SK-N-SH (cell line): ENCODE data around the gene MRPS34. TPM values are rescaled to one million over a fixed set of nuclear protein-coding genes. Genes with fewer than 3 reads are reported as not detected.

Source experiments
- CTCF ChIA-PET: fragments of 300-600, 350-600 bp; formaldehyde crosslinking; extraction: SDS; loops from one replicate; lab custom pipeline; 2021; lab: Yijun Ruan, JAX
- POLR2A ChIA-PET: fragments of 350-600 bp; sonication (Branson Sonifier 250); formaldehyde crosslinking; extraction: SDS; loops from one replicate; lab custom pipeline; 2020; ENCODE audit warnings: antibody characterized with exemption, inconsistent platforms; lab: Yijun Ruan, JAX
- DNase-seq: peaks from one replicate; pipeline ENCODE4 v3.0.0; 2012
- H2AFZ ChIP-seq: fragments of 200-600 bp; sonication (generic); 2 replicates; pipeline ENCODE4 v1.8.1; 2016; ENCODE audit warnings: antibody characterized with exemption, mild to moderate bottlenecking, low read depth
- H3F3A ChIP-seq: fragments of 200-600 bp; sonication (generic); replicated peaks from 2 replicates; pipeline ENCODE3; 2016; ENCODE audit warnings: antibody characterized with exemption, mild to moderate bottlenecking; ENCODE audit not compliant: insufficient read depth
- H3K27ac ChIP-seq, 2 experiments: fragments of 200-500 bp in 1 of 2; fragments of 200-600 bp in 1 of 2; sonication (Bioruptor generic) in 1 of 2; sonication (generic), shearing (Covaris generic) in 1 of 2; 2 replicates each; pipeline versions ENCODE4 v1.5.1 to v1.6.1; 2014 to 2016; ENCODE audit warnings: low read depth in 2 of 2, inconsistent platforms in 1 of 2, low read length in 1 of 2, mild to moderate bottlenecking in 1 of 2, mixed read lengths in 1 of 2
- H3K27me3 ChIP-seq: fragments of 200-600 bp; sonication (generic), shearing (Covaris generic); 2 replicates; pipeline ENCODE4 v1.6.1; 2016; ENCODE audit warnings: mixed run types; ENCODE audit not compliant: insufficient read depth
- H3K36me3 ChIP-seq, 2 experiments: fragments of 200-500 bp in 1 of 2; fragments of 200-600 bp in 1 of 2; sonication (Bioruptor generic) in 1 of 2; sonication (generic) in 1 of 2; replicated peaks in 1 of 2; 2 replicates each; pipeline versions ENCODE3 to v1.5.1; 2014 to 2016; ENCODE audit warnings: low read length in 1 of 2, mild to moderate bottlenecking in 1 of 2; ENCODE audit not compliant: insufficient read depth in 2 of 2, control insufficient read depth in 1 of 2
- H3K4me1 ChIP-seq, 2 experiments: fragments of 200-500 bp in 1 of 2; fragments of 200-600 bp in 1 of 2; sonication (Bioruptor generic) in 1 of 2; sonication (generic), shearing (Covaris generic) in 1 of 2; 2 replicates each; pipeline versions ENCODE4 v1.5.1 to v1.6.1; 2014 to 2016; ENCODE audit warnings: low read depth in 1 of 2, low read length in 1 of 2, mixed run types in 1 of 2; ENCODE audit not compliant: insufficient read depth in 2 of 2, control insufficient read depth in 1 of 2
- H3K4me2 ChIP-seq: fragments of 200-600 bp; sonication (generic), shearing (Covaris generic); 2 replicates; pipeline ENCODE4 v1.6.1; 2017; ENCODE audit warnings: mixed run types
- H3K4me3 ChIP-seq, 2 experiments: fragments of 200-500 bp in 1 of 2; fragments of 200-600 bp in 1 of 2; sonication (Bioruptor generic) in 1 of 2; sonication (generic), shearing (Covaris generic) in 1 of 2; 2 replicates each; pipeline versions ENCODE4 v1.5.1 to v1.8.1; 2014 to 2016; ENCODE audit warnings: low read depth in 2 of 2, inconsistent platforms in 1 of 2, low read length in 1 of 2, mild to moderate bottlenecking in 1 of 2, mixed read lengths in 1 of 2, moderate library complexity in 1 of 2
- H3K79me2 ChIP-seq: fragments of 200-600 bp; sonication (generic); 2 replicates; pipeline ENCODE4 v1.8.1; 2017; ENCODE audit warnings: mild to moderate bottlenecking; ENCODE audit not compliant: insufficient read depth
- H3K9ac ChIP-seq: fragments of 200-600 bp; sonication (generic); 2 replicates; pipeline ENCODE4 v1.6.1; 2017; ENCODE audit warnings: mixed run types
- H3K9me2 ChIP-seq: fragments of 200-600 bp; sonication (generic); 2 replicates; pipeline ENCODE4 v1.6.1; 2017; ENCODE audit warnings: mixed run types
- H3K9me3 ChIP-seq: fragments of 200-600 bp; sonication (generic); 2 replicates; pipeline ENCODE4 v1.6.1; 2017; ENCODE audit warnings: mixed run types, mild to moderate bottlenecking, moderate library complexity
- H4K20me1 ChIP-seq: fragments of 200-600 bp; sonication (generic); 2 replicates; pipeline ENCODE4 v1.6.1; 2017; ENCODE audit warnings: mild to moderate bottlenecking, mixed run types; ENCODE audit not compliant: insufficient read depth
- MAX ChIP-seq: IDR thresholded peaks from 2 replicates; pipeline ENCODE4 v1.4.0; 2012; ENCODE audit warnings: low read depth
- NRF1 ChIP-seq: IDR thresholded peaks from 2 replicates; pipeline ENCODE4 v1.6.1; 2012; ENCODE audit warnings: low read depth, mild to moderate bottlenecking, low read length
- WGBS: methylation state at CpG from one replicate; pipeline ENCODE4 v1.1.6; 2017; ENCODE audit warnings: low lambda C conversion rate; 5-methylcytosine and 5-hydroxymethylcytosine counted together
- polyA plus RNA-seq, 3 experiments: library from polyadenylated mRNA; depleted of rRNA; stranded (reverse); fragments of >200 nt; gene quantifications; 2 replicates each; pipeline ENCODE4 v1.2.3, GENCODE V29; 2012
- TF ChIP-seq, protein P1 (sequence below): fragments of 200-600 bp; sonication (generic); IDR thresholded peaks from 2 replicates; pipeline ENCODE4 v1.6.1; 2017; ENCODE audit warnings: antibody characterized with exemption, mild to moderate bottlenecking, moderate library complexity
- TF ChIP-seq, protein P2 (sequence below): IDR thresholded peaks from 2 replicates; pipeline ENCODE4 v1.6.1; 2012; ENCODE audit warnings: mild to moderate bottlenecking, low read depth, low read length, moderate library complexity

MRPS34 gene
- polyA plus RNA-seq, 1 of the 3 experiments (the other 2 are of a cell fraction) = 156 TPM

GRCh38 chr16:1773703-1774447 lies 941 bp upstream of the MRPS34 start:
- Histone ChIP-seq H3K79me2 (peaks cover 31% of the 10 kb centered on the region), H2AFZ (no peak overlapping the region), H3K4me2 (peak overlapping the region; percentile 95), H3F3A (peaks cover 11% of the 10 kb centered on the region), H3K27me3 (no peaks in the 10 kb centered on the region), H3K27ac (peak overlapping the region; percentile 78 to 92; a peak in 3 of 4 replicates), H4K20me1 (peaks cover 11% of the 10 kb centered on the region; the same call in 1 of the 2 replicates), H3K4me1 (peaks cover 0 to 32% of the 10 kb centered on the region in 2 experiments; a peak in 2 of 4 replicates), H3K9me2 (no peaks in the 10 kb centered on the region), H3K4me3 (peak overlapping the region; percentile 90 to 91), H3K36me3 (peaks cover 6 to 41% of the 10 kb centered on the region in 2 experiments), H3K9ac (peak overlapping the region; percentile 93), H3K9me3 (no peaks in the 10 kb centered on the region)
- ChIA-PET CTCF (interaction anchor here (0.5 to 4.4 kb wide), 7 partner anchors 10 to 374 kb away, joined by 3 to 40 read pairs (median 3); partner anchors contain the start of genes NUBP2 and SPSB3), POLR2A (interaction anchor here (1.0 kb wide), 1 partner anchor 9 kb away, joined by 3 read pairs; the partner anchor contains the start of genes NUBP2 and SPSB3)
- TF ChIP-seq NRF1 = no peak
- TF ChIP-seq, protein P1, sequence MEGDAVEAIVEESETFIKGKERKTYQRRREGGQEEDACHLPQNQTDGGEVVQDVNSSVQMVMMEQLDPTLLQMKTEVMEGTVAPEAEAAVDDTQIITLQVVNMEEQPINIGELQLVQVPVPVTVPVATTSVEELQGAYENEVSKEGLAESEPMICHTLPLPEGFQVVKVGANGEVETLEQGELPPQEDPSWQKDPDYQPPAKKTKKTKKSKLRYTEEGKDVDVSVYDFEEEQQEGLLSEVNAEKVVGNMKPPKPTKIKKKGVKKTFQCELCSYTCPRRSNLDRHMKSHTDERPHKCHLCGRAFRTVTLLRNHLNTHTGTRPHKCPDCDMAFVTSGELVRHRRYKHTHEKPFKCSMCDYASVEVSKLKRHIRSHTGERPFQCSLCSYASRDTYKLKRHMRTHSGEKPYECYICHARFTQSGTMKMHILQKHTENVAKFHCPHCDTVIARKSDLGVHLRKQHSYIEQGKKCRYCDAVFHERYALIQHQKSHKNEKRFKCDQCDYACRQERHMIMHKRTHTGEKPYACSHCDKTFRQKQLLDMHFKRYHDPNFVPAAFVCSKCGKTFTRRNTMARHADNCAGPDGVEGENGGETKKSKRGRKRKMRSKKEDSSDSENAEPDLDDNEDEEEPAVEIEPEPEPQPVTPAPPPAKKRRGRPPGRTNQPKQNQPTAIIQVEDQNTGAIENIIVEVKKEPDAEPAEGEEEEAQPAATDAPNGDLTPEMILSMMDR = 0 out of 2 replicates have a peak, but pooled peaks have one; percentile 3
- WGBS = 22% methylated on average over 17 of the region's 45 CpGs
- DNase-seq = no peak

GRCh38 chr16:1772362-1772907 lies 499 bp downstream of the MRPS34 start, which contains the start of gene EME2:
Gene EME2 (plus strand): TSS chr16:1772810. CDS start chr16:1773228, 418 bp downstream.
- H2AFZ ChIP-seq = no peak within 1 kb of the TSS
- TF ChIP-seq, protein P2, sequence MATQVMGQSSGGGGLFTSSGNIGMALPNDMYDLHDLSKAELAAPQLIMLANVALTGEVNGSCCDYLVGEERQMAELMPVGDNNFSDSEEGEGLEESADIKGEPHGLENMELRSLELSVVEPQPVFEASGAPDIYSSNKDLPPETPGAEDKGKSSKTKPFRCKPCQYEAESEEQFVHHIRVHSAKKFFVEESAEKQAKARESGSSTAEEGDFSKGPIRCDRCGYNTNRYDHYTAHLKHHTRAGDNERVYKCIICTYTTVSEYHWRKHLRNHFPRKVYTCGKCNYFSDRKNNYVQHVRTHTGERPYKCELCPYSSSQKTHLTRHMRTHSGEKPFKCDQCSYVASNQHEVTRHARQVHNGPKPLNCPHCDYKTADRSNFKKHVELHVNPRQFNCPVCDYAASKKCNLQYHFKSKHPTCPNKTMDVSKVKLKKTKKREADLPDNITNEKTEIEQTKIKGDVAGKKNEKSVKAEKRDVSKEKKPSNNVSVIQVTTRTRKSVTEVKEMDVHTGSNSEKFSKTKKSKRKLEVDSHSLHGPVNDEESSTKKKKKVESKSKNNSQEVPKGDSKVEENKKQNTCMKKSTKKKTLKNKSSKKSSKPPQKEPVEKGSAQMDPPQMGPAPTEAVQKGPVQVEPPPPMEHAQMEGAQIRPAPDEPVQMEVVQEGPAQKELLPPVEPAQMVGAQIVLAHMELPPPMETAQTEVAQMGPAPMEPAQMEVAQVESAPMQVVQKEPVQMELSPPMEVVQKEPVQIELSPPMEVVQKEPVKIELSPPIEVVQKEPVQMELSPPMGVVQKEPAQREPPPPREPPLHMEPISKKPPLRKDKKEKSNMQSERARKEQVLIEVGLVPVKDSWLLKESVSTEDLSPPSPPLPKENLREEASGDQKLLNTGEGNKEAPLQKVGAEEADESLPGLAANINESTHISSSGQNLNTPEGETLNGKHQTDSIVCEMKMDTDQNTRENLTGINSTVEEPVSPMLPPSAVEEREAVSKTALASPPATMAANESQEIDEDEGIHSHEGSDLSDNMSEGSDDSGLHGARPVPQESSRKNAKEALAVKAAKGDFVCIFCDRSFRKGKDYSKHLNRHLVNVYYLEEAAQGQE = no peak
- 0 out of 2 replicates have a peak, but pooled peaks have one; percentile 18 for TF ChIP-seq MAX
- ChIA-PET POLR2A (interaction anchor here (0.6 to 3.8 kb wide), 5 partner anchors 10 to 382 kb away, joined by 3 to 24 read pairs (median 5); partner anchors contain the start of genes JPT2, MAPK8IP3, NUBP2 and SPSB3), CTCF (interaction anchor here (0.6 to 4.4 kb wide), 9 partner anchors 9 to 410 kb away, joined by 3 to 40 read pairs (median 3); partner anchors contain the start of genes FAHD1, HAGH, MAPK8IP3 and NUBP2)
- peak; percentile 52 for DNase-seq
- WGBS = 2% methylated on average over 33 of the region's 53 CpGs
- peak within 1 kb of the TSS; percentile 78 to 92 for H3K27ac ChIP-seq
- peaks cover 6 to 41% of the 10 kb centered on the region in 2 experiments for H3K36me3 ChIP-seq
- H3K4me3 ChIP-seq = peak within 1 kb of the TSS; percentile 90 to 91
- peaks cover 31% of the 10 kb centered on the region for H3K79me2 ChIP-seq
- peak within 1 kb of the TSS; percentile 95 for H3K4me2 ChIP-seq
- peaks cover 11% of the 10 kb centered on the region for H3F3A ChIP-seq
- 0 out of 2 replicates have a peak, but pooled peaks cover 11% of the 10 kb centered on the region for H4K20me1 ChIP-seq
- H3K9me2 ChIP-seq = no peaks in the 10 kb centered on the region
- peaks cover 0 to 32% of the 10 kb centered on the region in 2 experiments; a peak in 2 of 4 replicates for H3K4me1 ChIP-seq
- no peaks in the 10 kb centered on the region for H3K9me3 ChIP-seq
- no peaks in the 10 kb centered on the region for H3K27me3 ChIP-seq
- H3K9ac ChIP-seq = peak within 1 kb of the TSS; percentile 93
